HG02870 (cell line): ENCODE results near the gene SFXN3.

Experiments
- ATAC-seq: cut with Tn5 transposase; IDR thresholded peaks from one replicate; pipeline ENCODE4 v1.9.1; 2021; ENCODE audit warnings: mild to moderate bottlenecking, moderate library complexity; ENCODE audit not compliant: unreplicated experiment

Gene SFXN3

GRCh38 chr10:101014966-101015581 is 16.0 kb upstream of the SFXN3 start:
- no peak for ATAC-seq

GRCh38 chr10:101015582-101015973 is 15.5 kb upstream of the SFXN3 start:
- ATAC-seq, result no peak

GRCh38 chr10:101016814-101017213 is 14.2 kb upstream of the SFXN3 start:
- ATAC-seq, result no peak

- no peak for ATAC-seq
Observed at GRCh38 chr10:101018118-101018599, 12.9 kb upstream of the SFXN3 start.

GRCh38 chr10:101018600-101019439 is 12.2 kb upstream of the SFXN3 start:
- no peak for ATAC-seq

- no peak for ATAC-seq
Observed at GRCh38 chr10:101019440-101019703, 11.7 kb upstream of the SFXN3 start.

GRCh38 chr10:101020427-101021075 is 10.5 kb upstream of the SFXN3 start:
- no peak for ATAC-seq

GRCh38 chr10:101021239-101021638 is 9.8 kb upstream of the SFXN3 start:
- ATAC-seq, result no peak

- ATAC-seq, result no peak
Observed at GRCh38 chr10:101021692-101022251, 9.3 kb upstream of the SFXN3 start.

GRCh38 chr10:101022967-101023705 is 7.9 kb upstream of the SFXN3 start:
- ATAC-seq, result no peak

- no peak for ATAC-seq
Observed at GRCh38 chr10:101027106-101027720, 3.8 kb upstream of the SFXN3 start.

GRCh38 chr10:101028446-101029337 is 2.3 kb upstream of the SFXN3 start:
- ATAC-seq, result no peak

GRCh38 chr10:101029520-101030295 is 1.3 kb upstream of the SFXN3 start:
- no peak for ATAC-seq

- ATAC-seq, result no peak
Observed at GRCh38 chr10:101030496-101031127, 422 bp upstream of the SFXN3 start.

- ATAC-seq, result no peak
Observed at GRCh38 chr10:101031796-101032636, 982 bp downstream of the SFXN3 start.

GRCh38 chr10:101032637-101033224 is 1.7 kb downstream of the SFXN3 start:
- no peak for ATAC-seq

- no peak for ATAC-seq
Observed at GRCh38 chr10:101033276-101033675, 2.2 kb downstream of the SFXN3 start.
